8988T (cell line): ENCODE measurements around the gene CCDC186.
"Not testable (repeated sequence)": the region's sequence is repeated elsewhere in the genome, so short reads cannot be mapped to it uniquely, and the experiment has no call there.

ENCODE experiments used
- DNase-seq: peaks from one replicate; pipeline ENCODE4 v3.0.0; 2011

The CCDC186 gene

GRCh38 chr10:114172776-114173602, 1.0 kb downstream of the CCDC186 start:
- no peak for DNase-seq

GRCh38 chr10:114172216-114172615, 1.8 kb downstream of the CCDC186 start:
- DNase-seq: no peak

GRCh38 chr10:114168450-114169009, 5.5 kb downstream of the CCDC186 start:
- DNase-seq: no peak

GRCh38 chr10:114167985-114168384, 6.0 kb downstream of the CCDC186 start:
- DNase-seq: no peak

- DNase-seq: no peak
Observed at GRCh38 chr10:114166494-114166893, 7.5 kb downstream of the CCDC186 start.

- no peak for DNase-seq
Observed at GRCh38 chr10:114166043-114166442, 8.0 kb downstream of the CCDC186 start.

- DNase-seq: no peak
Observed at GRCh38 chr10:114163062-114163461, 10.9 kb downstream of the CCDC186 start.

GRCh38 chr10:114157912-114158311, 16.1 kb downstream of the CCDC186 start:
- DNase-seq: no peak

- DNase-seq: no peak
Observed at GRCh38 chr10:114151892-114152291, 22.1 kb downstream of the CCDC186 start.

GRCh38 chr10:114151486-114151885, 22.5 kb downstream of the CCDC186 start:
- no peak for DNase-seq

- DNase-seq: not testable (repeated sequence)
Observed at GRCh38 chr10:114149476-114149875, 24.5 kb downstream of the CCDC186 start.

- DNase-seq: no peak
Observed at GRCh38 chr10:114143160-114143559, 30.8 kb downstream of the CCDC186 start.

GRCh38 chr10:114142018-114142417, 32.0 kb downstream of the CCDC186 start:
- no peak for DNase-seq

GRCh38 chr10:114140827-114141226, 33.2 kb downstream of the CCDC186 start:
- not testable (repeated sequence) for DNase-seq

GRCh38 chr10:114140036-114140435, 34.0 kb downstream of the CCDC186 start:
- no peak for DNase-seq

- DNase-seq: no peak
Observed at GRCh38 chr10:114138581-114138980, 35.4 kb downstream of the CCDC186 start.

- no peak for DNase-seq
Observed at GRCh38 chr10:114135476-114135875, 38.5 kb downstream of the CCDC186 start.

GRCh38 chr10:114131094-114131493, 42.9 kb downstream of the CCDC186 start:
- DNase-seq: no peak

- no peak for DNase-seq
Observed at GRCh38 chr10:114121031-114121430, 53.0 kb downstream of the CCDC186 start.

GRCh38 chr10:114118514-114118913, 55.5 kb downstream of the CCDC186 start:
- DNase-seq: no peak

- DNase-seq: no peak
Observed at GRCh38 chr10:114117728-114118127, 56.3 kb downstream of the CCDC186 start.

GRCh38 chr10:114115661-114116445, 58.1 kb downstream of the CCDC186 start:
- no peak for DNase-seq

GRCh38 chr10:114110174-114110972, 63.6 kb downstream of the CCDC186 start:
- peak; percentile 42 for DNase-seq
